ENCODE measurements around the gene PARD3. TPM values are rescaled to one million over a fixed set of nuclear protein-coding genes. Genes with fewer than 3 reads are reported as not detected.
A peak's percentile ranks its signal among the peaks of the same experiment; 100 is the strongest.

PARD3 gene
- total RNA-seq (10 to 100 TPM; 49.5 to 59.5 TPM), polyA plus RNA-seq (ENCODE audit: insufficient read depth, low read depth, low replicate concordance) (31.8 TPM)
- long read RNA-seq, donor 1: 0 reads
- long read RNA-seq, donor 2, partial matches to known transcripts: 0 of 1 reads
- long read RNA-seq, donor 2, other reads (novel, unspliced or antisense): 0 of 1 reads

DNA sequence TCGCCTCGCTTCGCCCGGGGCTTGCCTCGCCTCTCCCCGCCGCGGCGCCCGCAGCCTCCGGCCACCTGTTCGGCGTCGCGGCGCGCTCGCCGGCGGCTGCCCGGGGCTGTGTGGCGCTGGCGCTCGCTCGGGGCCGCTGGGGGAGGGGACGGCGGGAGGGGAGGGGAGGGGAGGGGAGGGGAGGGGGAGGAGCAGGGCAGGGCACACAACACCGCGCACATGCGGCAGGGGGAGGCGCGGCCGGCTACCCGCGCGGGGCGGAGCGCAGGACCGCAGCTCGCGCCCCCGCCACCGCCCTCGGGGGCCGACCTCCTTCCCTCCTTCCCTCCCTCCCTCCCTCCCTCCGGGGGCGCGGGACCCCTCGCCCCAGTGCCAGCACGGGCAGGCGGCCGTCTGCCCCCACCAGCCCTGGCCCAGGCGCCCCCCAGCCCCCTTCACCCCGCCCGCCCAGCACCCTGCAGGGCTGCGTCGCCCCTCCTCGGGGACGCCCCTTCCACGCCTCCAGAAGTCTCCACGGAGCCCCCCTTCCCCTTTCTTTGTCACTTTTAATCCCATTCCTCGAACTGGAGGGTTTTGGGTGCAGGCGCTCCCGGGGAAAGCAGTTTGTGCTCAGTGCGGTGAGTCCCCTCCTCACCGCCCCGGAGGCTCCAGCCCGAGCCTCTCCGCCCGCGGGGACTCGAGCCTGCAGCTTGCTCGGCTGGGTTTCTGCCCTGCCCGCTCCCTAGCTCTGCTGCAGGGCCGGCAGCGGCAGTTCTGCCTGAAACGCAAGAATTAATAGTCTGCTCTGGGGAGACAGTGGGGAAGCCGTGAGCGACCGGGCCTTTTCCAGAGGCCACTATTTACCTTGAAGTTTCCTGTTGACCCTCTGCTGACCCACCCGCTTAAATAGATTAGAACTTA lies at the start of gene PARD3:
TSS of gene PARD3 (minus strand) at position 112 of the 900 bp plus-strand sequence. CDS start 301 bp downstream, outside the sequence.
- no peaks in the 10 kb centered on the region for H3K36me3 ChIP-seq (ENCODE audit: low read depth, missing control alignments)
- intact Hi-C loops (cut with DNase I; ENCODE audit: low total_unique reads): no loop called here
- TF ChIP-seq POLR2A (IDR thresholded peaks at IDR 0.05): no peak
- TF ChIP-seq, protein P1, sequence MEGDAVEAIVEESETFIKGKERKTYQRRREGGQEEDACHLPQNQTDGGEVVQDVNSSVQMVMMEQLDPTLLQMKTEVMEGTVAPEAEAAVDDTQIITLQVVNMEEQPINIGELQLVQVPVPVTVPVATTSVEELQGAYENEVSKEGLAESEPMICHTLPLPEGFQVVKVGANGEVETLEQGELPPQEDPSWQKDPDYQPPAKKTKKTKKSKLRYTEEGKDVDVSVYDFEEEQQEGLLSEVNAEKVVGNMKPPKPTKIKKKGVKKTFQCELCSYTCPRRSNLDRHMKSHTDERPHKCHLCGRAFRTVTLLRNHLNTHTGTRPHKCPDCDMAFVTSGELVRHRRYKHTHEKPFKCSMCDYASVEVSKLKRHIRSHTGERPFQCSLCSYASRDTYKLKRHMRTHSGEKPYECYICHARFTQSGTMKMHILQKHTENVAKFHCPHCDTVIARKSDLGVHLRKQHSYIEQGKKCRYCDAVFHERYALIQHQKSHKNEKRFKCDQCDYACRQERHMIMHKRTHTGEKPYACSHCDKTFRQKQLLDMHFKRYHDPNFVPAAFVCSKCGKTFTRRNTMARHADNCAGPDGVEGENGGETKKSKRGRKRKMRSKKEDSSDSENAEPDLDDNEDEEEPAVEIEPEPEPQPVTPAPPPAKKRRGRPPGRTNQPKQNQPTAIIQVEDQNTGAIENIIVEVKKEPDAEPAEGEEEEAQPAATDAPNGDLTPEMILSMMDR (IDR thresholded peaks at IDR 0.05): no peak
- H3K4me1 ChIP-seq: peaks cover 8% of the 10 kb centered on the region
- H3K9me3 ChIP-seq: no peaks in the 10 kb centered on the region
- peak within 1 kb of the TSS; percentile 80 to 89 for H3K4me3 ChIP-seq
- 0% methylated on average over 10 to 22 of the region's 82 CpGs for WGBS, 2 donors
- H3K27ac ChIP-seq: peak within 1 kb of the TSS; percentile 84 to 91
- H3K27me3 ChIP-seq: no peaks in the 10 kb centered on the region
- peak; percentile 77 for DNase-seq

DNA sequence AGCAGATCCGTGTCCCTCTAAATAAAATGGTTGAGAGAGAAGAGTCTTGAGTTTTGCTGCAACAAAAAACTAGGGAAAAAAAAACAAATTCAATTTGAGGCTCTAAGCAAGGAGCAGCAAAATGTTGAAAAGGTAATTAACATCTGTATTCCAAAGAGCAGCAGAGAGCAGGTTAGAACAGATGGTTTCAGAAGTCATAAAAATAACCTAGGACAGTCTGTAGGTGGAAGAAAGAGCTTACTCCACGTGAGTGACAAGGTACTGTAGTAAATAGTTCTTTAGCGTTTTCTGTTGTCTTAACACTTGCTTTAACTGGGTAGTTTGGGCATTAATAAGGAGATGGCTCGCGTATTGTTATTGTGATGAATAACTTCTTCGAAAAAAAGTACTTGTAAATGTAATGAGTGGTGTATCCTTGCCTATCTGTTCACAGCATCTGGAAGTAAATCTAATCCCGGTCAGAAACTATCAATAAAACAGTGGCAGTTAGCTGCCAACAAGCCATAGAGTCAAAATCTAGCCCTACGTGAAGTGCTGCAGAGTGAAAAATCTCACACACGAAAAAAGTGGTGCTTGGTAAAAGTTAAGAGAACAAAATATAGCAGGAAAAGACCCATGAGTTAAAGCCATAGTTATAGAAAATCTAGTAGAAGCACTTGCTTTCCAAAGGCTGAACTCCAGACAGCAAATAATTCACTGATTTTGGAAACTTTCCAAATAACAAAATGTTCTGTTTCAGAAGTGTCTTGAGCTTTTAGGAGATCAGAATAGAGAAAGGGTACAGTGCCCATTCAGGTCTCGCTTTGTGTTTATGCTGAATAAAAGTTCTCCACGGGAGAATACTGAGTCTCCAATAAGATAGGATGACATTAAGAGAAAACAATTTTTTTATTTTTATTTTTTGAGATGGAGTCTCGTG lies 49.3 kb upstream of the PARD3 start:
- Histone ChIP-seq H3K4me1 (peaks cover 24% of the 10 kb centered on the region), H3K36me3 (ENCODE audit: low read depth, missing control alignments) (no peaks in the 10 kb centered on the region), H3K27ac (peak overlapping the region in 1 of 2 donors; percentile 14), H3K9me3 (no peaks in the 10 kb centered on the region), H3K27me3 (no peaks in the 10 kb centered on the region), H3K4me3 (no peak overlapping the region)
- no peak for DNase-seq
- intact Hi-C loops (cut with DNase I; ENCODE audit: low total_unique reads): no loop called here
- WGBS, 2 donors: 46 to 47% methylated on average over 12 of the region's 12 CpGs
- TF ChIP-seq POLR2A (IDR thresholded peaks at IDR 0.05): no peak
- TF ChIP-seq, protein P1 (IDR thresholded peaks at IDR 0.05): no peak

DNA sequence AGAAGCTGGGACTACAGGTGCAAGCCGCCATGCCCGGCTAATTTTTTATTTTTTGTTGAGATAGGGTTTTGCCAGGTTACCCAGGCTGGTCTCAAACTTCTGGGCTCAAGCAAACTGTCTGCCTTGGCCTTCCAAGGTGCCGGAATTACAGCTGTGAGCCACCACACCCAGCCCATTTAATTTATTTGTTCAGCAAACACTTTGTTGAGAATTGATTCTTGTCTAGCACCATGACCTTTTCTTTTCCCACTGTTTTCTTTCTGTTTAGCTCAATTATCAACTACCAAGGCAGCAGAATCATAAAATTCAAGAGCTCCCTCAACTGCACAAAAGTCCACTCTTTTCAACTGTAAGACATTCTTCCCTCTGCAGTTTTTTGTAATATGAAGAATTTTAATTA lies 47.8 kb upstream of the PARD3 start:
- no peak overlapping the region for H3K4me3 ChIP-seq
- H3K36me3 ChIP-seq (ENCODE audit: low read depth, missing control alignments): no peaks in the 10 kb centered on the region
- H3K4me1 ChIP-seq: peaks cover 27% of the 10 kb centered on the region
- no peak for TF ChIP-seq POLR2A (IDR thresholded peaks at IDR 0.05)
- TF ChIP-seq, protein P1 (IDR thresholded peaks at IDR 0.05): no peak
- intact Hi-C loops (cut with DNase I; ENCODE audit: low total_unique reads): no loop called here
- H3K27me3 ChIP-seq: no peaks in the 10 kb centered on the region
- no peak for DNase-seq
- peak overlapping the region in 1 of 2 donors; percentile 67 for H3K27ac ChIP-seq
- 81 to 92% methylated on average over 3 of the region's 3 CpGs for WGBS, 2 donors
- H3K9me3 ChIP-seq: no peaks in the 10 kb centered on the region

DNA sequence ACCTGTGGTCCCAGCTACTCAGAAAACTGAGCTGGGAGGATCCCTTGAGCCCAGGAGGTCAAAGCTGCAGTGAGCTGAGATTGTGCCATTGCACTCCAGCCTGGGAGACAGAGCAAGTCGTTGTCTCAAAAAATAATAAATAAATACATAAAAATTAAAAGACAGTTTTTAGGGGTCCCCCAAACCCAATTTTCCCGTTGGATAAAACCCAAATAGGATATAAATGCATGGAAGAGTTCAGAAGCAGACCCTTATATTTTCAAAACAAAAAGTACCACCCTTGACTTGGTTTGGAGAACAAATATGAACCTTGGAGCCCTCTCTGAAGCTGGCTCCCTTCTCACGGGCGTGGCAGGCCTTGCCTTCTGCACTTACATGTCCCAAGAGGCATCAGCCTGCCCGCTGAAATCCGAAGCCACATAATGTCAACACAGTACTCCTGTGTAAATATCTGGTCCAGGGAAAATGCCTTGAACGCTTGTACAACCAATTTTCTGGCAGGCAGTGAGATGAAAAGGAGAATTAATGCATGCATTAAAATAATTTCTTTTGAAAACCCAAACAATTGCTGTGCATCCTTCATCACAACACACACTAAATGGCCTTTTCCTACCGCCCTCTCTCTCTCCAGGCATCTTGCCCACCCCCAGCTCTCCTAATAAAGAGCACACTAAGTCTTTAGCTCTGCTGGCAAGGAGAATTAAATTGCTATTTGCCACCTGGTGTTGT lies 46.4 kb upstream of the PARD3 start:
- H3K9me3 ChIP-seq: no peaks in the 10 kb centered on the region
- peak; percentile 57 for DNase-seq
- intact Hi-C loops (cut with DNase I; ENCODE audit: low total_unique reads): no loop called here
- TF ChIP-seq, protein P1 (IDR thresholded peaks at IDR 0.05): no peak
- TF ChIP-seq POLR2A (IDR thresholded peaks at IDR 0.05): no peak
- no peaks in the 10 kb centered on the region for H3K27me3 ChIP-seq
- WGBS, 2 donors: 54 to 61% methylated on average over 8 of the region's 8 CpGs
- H3K4me1 ChIP-seq: peaks cover 27% of the 10 kb centered on the region
- H3K36me3 ChIP-seq (ENCODE audit: low read depth, missing control alignments): no peaks in the 10 kb centered on the region
- peak overlapping the region in 1 of 2 donors; percentile 67 for H3K27ac ChIP-seq
- no peak overlapping the region for H3K4me3 ChIP-seq
